GM13977 (cell line): Measurements from ENCODE around the gene FOCAD.
A peak's percentile ranks its signal among the peaks of the same experiment; 100 is the strongest.

Experiments
- DNase-seq: peaks from one replicate; pipeline ENCODE4 v3.0.0; 2012; ENCODE audit warnings: low spot score
- CTCF ChIP-seq: IDR thresholded peaks from 2 replicates; pipeline ENCODE4 v1.5.1; 2012; ENCODE audit warnings: mild to moderate bottlenecking, control low read depth; ENCODE audit not compliant: insufficient read depth; ENCODE audit errors: extremely low read depth, missing control alignments
- in situ Hi-C: fragments of 300-500 bp; cut with MboI; formaldehyde crosslinking; loops from one replicate; pipeline ENCODE4 v1.12.0; 2022; ENCODE audit warnings: low sequenced_read_pairs, low pct_unique_long_range_greater_than_20kb, mixed read lengths, inconsistent platforms; ENCODE audit not compliant: unreplicated experiment

The FOCAD gene

GRCh38 chr9:20925256-20926045 lies 241.4 kb downstream of the FOCAD start:
- no peak for DNase-seq
- no peak for TF ChIP-seq CTCF
- in situ Hi-C loops: loop anchor here (25.0 kb wide), 1 partner anchor 563 kb away; no protein-coding TSS in a partner anchor

GRCh38 chr9:20929276-20929675 lies 245.2 kb downstream of the FOCAD start:
- no peak for TF ChIP-seq CTCF
- DNase-seq: no peak
- in situ Hi-C loops: loop anchor here (25.0 kb wide), 1 partner anchor 567 kb away; no protein-coding TSS in a partner anchor

- in situ Hi-C loops: loop anchor here (25.0 kb wide), 1 partner anchor 569 kb away; no protein-coding TSS in a partner anchor
- no peak for DNase-seq
- no peak for TF ChIP-seq CTCF
Measured at GRCh38 chr9:20930836-20931235, 246.8 kb downstream of the FOCAD start.

GRCh38 chr9:20940447-20941173 lies 256.6 kb downstream of the FOCAD start:
- DNase-seq: no peak
- no peak for TF ChIP-seq CTCF
- in situ Hi-C loops: loop anchor here (5.0 to 25.0 kb wide), 3 partner anchors 313 to 1016 kb away; no protein-coding TSS in a partner anchor

GRCh38 chr9:20941174-20941690 lies 257.2 kb downstream of the FOCAD start:
- in situ Hi-C loops: loop anchor here (5.0 to 25.0 kb wide), 3 partner anchors 314 to 1016 kb away; no protein-coding TSS in a partner anchor
- peak; percentile 54 for DNase-seq
- peak; percentile 83 for TF ChIP-seq CTCF

- in situ Hi-C loops: loop anchor here (5.0 to 25.0 kb wide), 3 partner anchors 317 to 1020 kb away; no protein-coding TSS in a partner anchor
- TF ChIP-seq CTCF: no peak
- no peak for DNase-seq
Measured at GRCh38 chr9:20944507-20944906, 260.4 kb downstream of the FOCAD start.
